ENCODE measurements around the gene LIM2.

DNA sequence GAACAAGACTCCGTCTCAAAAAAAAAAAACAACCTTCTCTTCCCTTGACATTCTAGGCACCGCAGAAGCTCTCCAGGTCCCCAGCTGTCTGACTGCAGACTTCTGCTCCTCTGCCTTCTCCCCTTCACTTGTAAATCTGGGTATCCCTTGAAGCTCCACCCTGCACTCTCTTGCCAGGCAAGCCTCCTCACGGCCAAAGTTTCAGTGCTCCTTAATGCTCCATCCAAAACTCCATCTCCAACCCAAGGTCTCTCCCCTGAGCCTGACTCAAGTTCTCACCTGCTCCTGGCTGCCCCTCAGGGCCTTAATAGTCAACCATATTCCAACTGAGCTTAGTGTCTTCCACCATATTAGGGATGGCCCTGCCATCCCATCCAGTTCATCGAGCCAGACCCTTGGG, 17.5 kb downstream of the LIM2 start:
- TF ChIP-seq, protein P1, sequence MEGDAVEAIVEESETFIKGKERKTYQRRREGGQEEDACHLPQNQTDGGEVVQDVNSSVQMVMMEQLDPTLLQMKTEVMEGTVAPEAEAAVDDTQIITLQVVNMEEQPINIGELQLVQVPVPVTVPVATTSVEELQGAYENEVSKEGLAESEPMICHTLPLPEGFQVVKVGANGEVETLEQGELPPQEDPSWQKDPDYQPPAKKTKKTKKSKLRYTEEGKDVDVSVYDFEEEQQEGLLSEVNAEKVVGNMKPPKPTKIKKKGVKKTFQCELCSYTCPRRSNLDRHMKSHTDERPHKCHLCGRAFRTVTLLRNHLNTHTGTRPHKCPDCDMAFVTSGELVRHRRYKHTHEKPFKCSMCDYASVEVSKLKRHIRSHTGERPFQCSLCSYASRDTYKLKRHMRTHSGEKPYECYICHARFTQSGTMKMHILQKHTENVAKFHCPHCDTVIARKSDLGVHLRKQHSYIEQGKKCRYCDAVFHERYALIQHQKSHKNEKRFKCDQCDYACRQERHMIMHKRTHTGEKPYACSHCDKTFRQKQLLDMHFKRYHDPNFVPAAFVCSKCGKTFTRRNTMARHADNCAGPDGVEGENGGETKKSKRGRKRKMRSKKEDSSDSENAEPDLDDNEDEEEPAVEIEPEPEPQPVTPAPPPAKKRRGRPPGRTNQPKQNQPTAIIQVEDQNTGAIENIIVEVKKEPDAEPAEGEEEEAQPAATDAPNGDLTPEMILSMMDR (IDR thresholded peaks at IDR 0.05), result no peak
- TF ChIP-seq POLR2A (IDR thresholded peaks at IDR 0.05), result no peak
